Breast epithelium (tissue), 4 donors: Measurements from ENCODE around the gene GC. TPM values are rescaled to one million over a fixed set of nuclear protein-coding genes. Genes with fewer than 3 reads are reported as not detected.

Experiments used
- DNase-seq, 2 donors: peaks; one replicate each; pipeline ENCODE4 v3.0.0-alpha.2; 2019; ENCODE audit warnings: low spot score in 2 of 2
- H3K27ac ChIP-seq, 2 donors: fragments of 200-600 bp; sonication (generic) in 1 of 2; one replicate each; pipeline ENCODE4 v1.5.1; 2016 to 2019; ENCODE audit warnings: mild to moderate bottlenecking in 1 of 2
- H3K27me3 ChIP-seq, 2 donors: fragments of 200-600 bp; sonication (generic) in 1 of 2; one replicate each; pipeline versions ENCODE4 v1.5.1 to v1.6.0; 2017 to 2019; ENCODE audit warnings: control low read depth in 1 of 2, mild to moderate bottlenecking in 1 of 2
- H3K36me3 ChIP-seq: fragments of 200-600 bp; one replicate; pipeline ENCODE4 v1.5.1; 2019
- H3K4me1 ChIP-seq, 2 donors: fragments of 200-600 bp; sonication (generic); one replicate each; pipeline ENCODE4 v1.5.1; 2016 to 2019; ENCODE audit warnings: control low read depth in 1 of 2
- H3K4me3 ChIP-seq, 3 donors: fragments of 200-600 bp; sonication (generic); 1 replicate in 2 of 3; 2 replicates in 1 of 3; pipeline ENCODE4 v1.5.1; 2016 to 2019; ENCODE audit warnings: mild to moderate bottlenecking in 3 of 3, moderate library complexity in 2 of 3
- H3K9me3 ChIP-seq, 2 donors: fragments of 200-600 bp; sonication (generic) in 1 of 2; one replicate each; pipeline ENCODE4 v1.5.1; 2016 to 2019; ENCODE audit warnings: control low read depth in 1 of 2
- CTCF ChIP-seq, 3 donors: fragments of 450-650 bp; IDR thresholded peaks; one replicate each; pipeline ENCODE4 v1.5.1; 2016 to 2017; ENCODE audit warnings: antibody characterized with exemption in 3 of 3, mild to moderate bottlenecking in 3 of 3, moderate library complexity in 3 of 3
- POLR2A ChIP-seq: fragments of 450-650 bp; IDR thresholded peaks from one replicate; pipeline ENCODE4 v1.6.1; 2016; ENCODE audit warnings: antibody characterized with exemption, mild to moderate bottlenecking, moderate library complexity
- POLR2AphosphoS5 ChIP-seq, 3 donors: sonication (generic); formaldehyde crosslinking; IDR thresholded peaks; one replicate each; pipeline ENCODE4 v1.6.1; 2017; ENCODE audit warnings: antibody characterized with exemption in 3 of 3
- intact Hi-C: fragments of 100-400 bp; cut with DNase I; formaldehyde crosslinking; loops from one replicate; pipeline ENCODE4 v1.15.1; 2023; ENCODE audit warnings: low total_unique reads
- total RNA-seq, 3 donors: library from RNA; depleted of rRNA; stranded (reverse); fragments of >200 nt; gene quantifications; one replicate each; pipeline ENCODE4 v1.1.0, GENCODE V29; 2016

The GC gene
- total RNA-seq, 3 donors from 2014 or later: not detected

GRCh38 chr4:71692963-71693362, 90.9 kb downstream of the GC start:
- H3K27me3 ChIP-seq: no peaks in the 10 kb centered on the region
- DNase-seq: no peak
- no peaks in the 10 kb centered on the region for H3K36me3 ChIP-seq
- no peaks in the 10 kb centered on the region for H3K9me3 ChIP-seq
- H3K4me3 ChIP-seq: no peak overlapping the region
- H3K4me1 ChIP-seq: no peaks in the 10 kb centered on the region
- intact Hi-C loops: no loop called here
- no peak for TF ChIP-seq CTCF (IDR thresholded peaks at IDR 0.05)
- TF ChIP-seq POLR2A: no peak
- TF ChIP-seq POLR2AphosphoS5 (IDR thresholded peaks at IDR 0.05): no peak
- no peak overlapping the region for H3K27ac ChIP-seq

- H3K36me3 ChIP-seq: no peaks in the 10 kb centered on the region
- no peak for TF ChIP-seq POLR2AphosphoS5 (IDR thresholded peaks at IDR 0.05)
- no peak for TF ChIP-seq CTCF (IDR thresholded peaks at IDR 0.05)
- TF ChIP-seq POLR2A: no peak
- H3K9me3 ChIP-seq: no peaks in the 10 kb centered on the region
- H3K4me1 ChIP-seq: no peaks in the 10 kb centered on the region
- DNase-seq: no peak
- H3K4me3 ChIP-seq: no peak overlapping the region
- intact Hi-C loops: no loop called here
- H3K27ac ChIP-seq: no peak overlapping the region
- H3K27me3 ChIP-seq: no peaks in the 10 kb centered on the region
These were observed 91.7 kb downstream of the GC start for GRCh38 chr4:71692198-71692597.

Other genes starting within 250 kb of the GC start
- gene NPFFR2, start 247.9 kb upstream of the GC start, total RNA-seq: under 1 TPM in 1 of 3 donors, not detected in 2; 0.29 TPM